ENCODE results near the gene ZNF692. TPM values are rescaled to one million over a fixed set of nuclear protein-coding genes. Genes with fewer than 3 reads are reported as not detected.

ZNF692 gene
- total RNA-seq, 1 experiment from 2014 or later, result 59.1 TPM

GRCh38 chr1:248858891-248859889, at the start of gene ZNF692 (continued):
- TF ChIP-seq ZSCAN18 (CRISPR knock-in tag; IDR thresholded peaks at IDR 0.05), result no peak
- peak; percentile 54; the same call in 1 of the 2 replicates for TF ChIP-seq GABPB1 (CRISPR knock-in tag; IDR thresholded peaks at IDR 0.05)
- no peak for TF ChIP-seq FOXJ3 (CRISPR knock-in tag; IDR thresholded peaks at IDR 0.05; ENCODE audit: borderline replicate concordance)
- TF ChIP-seq ZNF423 (CRISPR knock-in tag; IDR thresholded peaks at IDR 0.05), result no peak
- no peak for TF ChIP-seq ATF2 (CRISPR knock-in tag; IDR thresholded peaks at IDR 0.05; ENCODE audit: borderline replicate concordance, low read depth)
- TF ChIP-seq NR1H2 (CRISPR knock-in tag; IDR thresholded peaks at IDR 0.05), result no peak
- TF ChIP-seq ZNF512 (CRISPR knock-in tag; IDR thresholded peaks at IDR 0.05; ENCODE audit: borderline replicate concordance), result no peak
- TF ChIP-seq ATF1 (CRISPR knock-in tag; IDR thresholded peaks at IDR 0.05), result no peak
- TF ChIP-seq CTCF (IDR thresholded peaks at IDR 0.05), result no peak
- no peak for TF ChIP-seq USF2 (CRISPR knock-in tag; IDR thresholded peaks at IDR 0.05)
- peak; percentile 65 for TF ChIP-seq SP1 (CRISPR knock-in tag; conservative IDR thresholded peaks at IDR 0.05)
- TF ChIP-seq AFF4 (CRISPR knock-in tag; IDR thresholded peaks at IDR 0.05; ENCODE audit: borderline replicate concordance), result no peak
- TF ChIP-seq PRRX2 (CRISPR knock-in tag; IDR thresholded peaks at IDR 0.05), result no peak
